Prostate gland (tissue), 2 donors: ENCODE measurements around the gene CTNND1.

ENCODE experiments used
- POLR2A ChIP-seq: fragments of 450-650 bp; IDR thresholded peaks from one replicate; pipeline ENCODE4 v1.6.1; 2016; ENCODE audit warnings: antibody characterized with exemption, mild to moderate bottlenecking
- POLR2AphosphoS5 ChIP-seq: sonication (generic); formaldehyde crosslinking; IDR thresholded peaks from one replicate; pipeline ENCODE4 v1.6.1; 2017; ENCODE audit warnings: antibody characterized with exemption
- TF ChIP-seq, protein P1 (sequence below), 4 experiments: fragments of 200-600 bp in 2 of 4; fragments of 450-650 bp in 2 of 4; sonication (generic) in 2 of 4; IDR thresholded peaks; 1 replicate in 3 of 4; 2 replicates in 1 of 4; pipeline ENCODE4 v1.5.1; 2016 to 2019; ENCODE audit warnings: antibody characterized with exemption in 4 of 4, mild to moderate bottlenecking in 2 of 4, moderate library complexity in 2 of 4

DNA sequence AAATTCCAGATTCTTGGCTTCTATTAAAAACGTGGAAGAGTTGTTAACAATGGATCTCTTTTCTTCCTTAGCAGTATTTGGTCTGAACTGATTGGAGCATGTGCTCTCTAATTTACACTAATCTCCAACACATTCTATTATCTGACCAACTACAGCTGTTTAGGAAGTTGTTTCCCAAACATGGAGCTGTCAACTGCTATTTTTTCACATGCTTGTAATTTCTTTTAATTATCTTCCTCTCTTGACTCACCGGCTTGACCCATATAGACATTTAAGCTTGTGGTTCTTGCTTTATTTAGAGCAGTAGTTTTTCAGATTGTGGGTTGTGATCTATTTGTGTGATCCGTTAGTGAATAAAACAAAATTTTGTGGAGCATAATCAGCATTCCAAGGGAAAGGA, 40.8 kb downstream of the CTNND1 start:
- TF ChIP-seq, protein P1, sequence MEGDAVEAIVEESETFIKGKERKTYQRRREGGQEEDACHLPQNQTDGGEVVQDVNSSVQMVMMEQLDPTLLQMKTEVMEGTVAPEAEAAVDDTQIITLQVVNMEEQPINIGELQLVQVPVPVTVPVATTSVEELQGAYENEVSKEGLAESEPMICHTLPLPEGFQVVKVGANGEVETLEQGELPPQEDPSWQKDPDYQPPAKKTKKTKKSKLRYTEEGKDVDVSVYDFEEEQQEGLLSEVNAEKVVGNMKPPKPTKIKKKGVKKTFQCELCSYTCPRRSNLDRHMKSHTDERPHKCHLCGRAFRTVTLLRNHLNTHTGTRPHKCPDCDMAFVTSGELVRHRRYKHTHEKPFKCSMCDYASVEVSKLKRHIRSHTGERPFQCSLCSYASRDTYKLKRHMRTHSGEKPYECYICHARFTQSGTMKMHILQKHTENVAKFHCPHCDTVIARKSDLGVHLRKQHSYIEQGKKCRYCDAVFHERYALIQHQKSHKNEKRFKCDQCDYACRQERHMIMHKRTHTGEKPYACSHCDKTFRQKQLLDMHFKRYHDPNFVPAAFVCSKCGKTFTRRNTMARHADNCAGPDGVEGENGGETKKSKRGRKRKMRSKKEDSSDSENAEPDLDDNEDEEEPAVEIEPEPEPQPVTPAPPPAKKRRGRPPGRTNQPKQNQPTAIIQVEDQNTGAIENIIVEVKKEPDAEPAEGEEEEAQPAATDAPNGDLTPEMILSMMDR (IDR thresholded peaks at IDR 0.05) = no peak
- TF ChIP-seq POLR2AphosphoS5 (no peak), POLR2A (no peak)
